WTC11 (cell line): ENCODE data around the gene ROBO4. TPM values are rescaled to one million over a fixed set of nuclear protein-coding genes. Genes with fewer than 3 reads are reported as not detected.

Experiments used
- ATAC-seq: fragments of 200-7000 bp; cut with Tn5 transposase; 2 replicates; pipeline ENCODE4 v1.10.0; 2021; ENCODE audit warnings: mild to moderate bottlenecking, moderate library complexity
- CTCF ChIA-PET: fragments of 300-600 bp; sonication (Branson Sonifier 250); formaldehyde crosslinking; loops from one replicate; lab custom pipeline; 2021; ENCODE audit warnings: antibody characterized with exemption; lab: Charles Lee
- POLR2A ChIA-PET: fragments of 350-600 bp; sonication (Branson Sonifier 250); formaldehyde crosslinking; loops from one replicate; lab custom pipeline; 2021; ENCODE audit warnings: antibody characterized with exemption; lab: Charles Lee
- DNase-seq: peaks from one replicate; pipeline ENCODE4 v3.0.0; 2021; ENCODE audit warnings: low spot score
- H3K27ac Mint-ChIP-seq: 2 replicates; pipeline ENCODE4 v1.8.0; 2021; ENCODE audit warnings: mixed read lengths
- H3K27me3 Mint-ChIP-seq: 2 replicates; pipeline ENCODE4 v1.8.0; 2021; ENCODE audit warnings: low read depth, mild to moderate bottlenecking, moderate library complexity, mixed read lengths
- H3K36me3 Mint-ChIP-seq: 2 replicates; pipeline ENCODE4 v1.8.0; 2021; ENCODE audit warnings: mixed read lengths
- H3K4me1 Mint-ChIP-seq: 2 replicates; pipeline ENCODE4 v1.8.0; 2022; ENCODE audit warnings: mixed read lengths
- H3K4me3 Mint-ChIP-seq: 2 replicates; pipeline ENCODE4 v1.8.0; 2021; ENCODE audit warnings: mild to moderate bottlenecking, moderate library complexity, mixed read lengths
- H3K9me3 Mint-ChIP-seq: 2 replicates; pipeline ENCODE4 v1.8.0; 2021; ENCODE audit warnings: mixed read lengths
- ATF1 ChIP-seq: sonication (generic); formaldehyde crosslinking; IDR thresholded peaks from 2 replicates; pipeline ENCODE4 v1.8.1; 2023; ENCODE audit warnings: mild to moderate bottlenecking, moderate library complexity, missing genetic modification reagents
- ATF2 ChIP-seq: sonication (generic); formaldehyde crosslinking; IDR thresholded peaks from 2 replicates; pipeline ENCODE4 v1.8.1; 2022; ENCODE audit warnings: low read depth, missing genetic modification reagents, borderline replicate concordance
- ATF3 ChIP-seq: sonication (generic); formaldehyde crosslinking; conservative IDR thresholded peaks from 2 replicates; pipeline ENCODE4 v1.8.1; 2022; ENCODE audit warnings: mild to moderate bottlenecking, missing genetic modification reagents
- E2F5 ChIP-seq: sonication (generic); formaldehyde crosslinking; IDR thresholded peaks from 2 replicates; pipeline ENCODE4 v1.8.1; 2022; ENCODE audit warnings: mild to moderate bottlenecking, moderate library complexity, missing genetic modification reagents
- ERG ChIP-seq: fragments of 250-450 bp; sonication (Bioruptor Pico); IDR thresholded peaks from 2 replicates; pipeline ENCODE4 v1.8.0; 2021; ENCODE audit warnings: mild to moderate bottlenecking
- ETV6 ChIP-seq: sonication (generic); formaldehyde crosslinking; IDR thresholded peaks from 2 replicates; pipeline ENCODE4 v1.8.1; 2022; ENCODE audit warnings: mild to moderate bottlenecking, missing genetic modification reagents
- FOXK1 ChIP-seq: sonication (generic); formaldehyde crosslinking; IDR thresholded peaks from 2 replicates; pipeline ENCODE4 v1.8.0; 2022; ENCODE audit warnings: mild to moderate bottlenecking, moderate library complexity, missing genetic modification reagents
- GTF2I ChIP-seq: fragments of 250-450 bp; sonication (Bioruptor Pico); conservative IDR thresholded peaks from 2 replicates; pipeline ENCODE4 v1.4.0; 2021; ENCODE audit warnings: mild to moderate bottlenecking
- IRF2 ChIP-seq: sonication (generic); formaldehyde crosslinking; IDR thresholded peaks from 2 replicates; pipeline ENCODE4 v1.8.0; 2022; ENCODE audit warnings: low read depth, missing genetic modification reagents, borderline replicate concordance
- JAZF1 ChIP-seq: fragments of 250-450 bp; sonication (Bioruptor Pico); IDR thresholded peaks from 2 replicates; pipeline ENCODE4 v1.9.0; 2021; ENCODE audit warnings: moderate library complexity, mild to moderate bottlenecking, inconsistent platforms
- KAT7 ChIP-seq: sonication (generic); formaldehyde crosslinking; IDR thresholded peaks from 2 replicates; pipeline ENCODE4 v1.8.1; 2023; ENCODE audit warnings: missing genetic modification reagents, mild to moderate bottlenecking, borderline replicate concordance
- MYBL2 ChIP-seq: sonication (generic); formaldehyde crosslinking; IDR thresholded peaks from 2 replicates; pipeline ENCODE4 v1.8.1; 2023; ENCODE audit warnings: mild to moderate bottlenecking, moderate library complexity, missing genetic modification reagents
- NR1H2 ChIP-seq: sonication (generic); formaldehyde crosslinking; IDR thresholded peaks from 2 replicates; pipeline ENCODE4 v1.9.0; 2021; ENCODE audit warnings: mild to moderate bottlenecking, moderate library complexity, missing genetic modification reagents
- NR3C1 ChIP-seq: sonication (generic); formaldehyde crosslinking; conservative IDR thresholded peaks from 2 replicates; pipeline ENCODE4 v1.8.1; 2023; ENCODE audit warnings: low read depth, mild to moderate bottlenecking, missing genetic modification reagents
- ZNF219 ChIP-seq: sonication (generic); formaldehyde crosslinking; IDR thresholded peaks from 2 replicates; pipeline ENCODE4 v1.8.0; 2023; ENCODE audit warnings: missing genetic modification reagents, mild to moderate bottlenecking, borderline replicate concordance
- ZNF317 ChIP-seq: sonication (generic); formaldehyde crosslinking; IDR thresholded peaks from 2 replicates; pipeline ENCODE4 v1.8.1; 2023; ENCODE audit warnings: low read depth, mild to moderate bottlenecking, moderate library complexity, missing genetic modification reagents, borderline replicate concordance
- ZNF671 ChIP-seq: fragments of 250-450 bp; sonication (Bioruptor Pico); IDR thresholded peaks from 2 replicates; pipeline ENCODE4 v1.8.0; 2021; ENCODE audit warnings: mild to moderate bottlenecking
- total RNA-seq: library from RNA; stranded (reverse); gene quantifications from 3 replicates; pipeline ENCODE4 v1.2.3, GENCODE V29; 2021
- TF ChIP-seq, protein P1 (sequence below): sonication (generic); formaldehyde crosslinking; IDR thresholded peaks from 2 replicates; pipeline ENCODE4 v1.8.0; 2023; ENCODE audit warnings: mild to moderate bottlenecking, missing genetic modification reagents
- TF ChIP-seq, protein P2 (sequence below): sonication (generic); formaldehyde crosslinking; conservative IDR thresholded peaks from 2 replicates; pipeline ENCODE4 v1.8.1; 2023; ENCODE audit warnings: mild to moderate bottlenecking, low read depth, missing genetic modification reagents, moderate library complexity
- TF ChIP-seq, protein P3 (sequence below): sonication (generic); formaldehyde crosslinking; IDR thresholded peaks from 2 replicates; pipeline ENCODE4 v1.8.1; 2023; ENCODE audit warnings: mild to moderate bottlenecking, moderate library complexity, missing genetic modification reagents

ROBO4 gene
- total RNA-seq, 1 experiment from 2014 or later, result 0.13 TPM

DNA sequence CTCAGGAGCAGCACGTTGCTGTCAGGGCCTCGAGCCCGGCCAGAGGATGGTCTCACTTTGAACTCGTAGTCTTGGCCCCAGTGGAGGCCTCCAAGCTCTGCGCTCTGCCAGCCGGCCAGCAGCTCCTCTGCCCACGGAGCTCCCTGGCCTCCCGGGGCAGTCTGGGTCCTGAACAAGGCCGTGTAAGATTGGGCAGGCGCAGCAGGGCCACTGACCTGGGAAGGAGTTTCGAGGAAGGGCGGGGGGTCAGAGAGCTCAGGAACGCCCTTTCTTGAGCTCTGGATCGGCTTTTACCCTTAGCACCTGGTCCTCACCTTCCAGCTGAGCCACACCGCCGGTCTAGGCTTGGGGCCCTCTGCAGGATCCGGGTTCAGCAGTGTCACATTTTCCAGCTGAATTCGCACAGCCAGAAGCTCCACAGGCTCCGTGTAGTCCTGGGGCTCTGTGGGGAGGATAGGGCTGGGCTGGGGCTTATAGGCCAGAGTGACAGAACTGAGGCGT lies 2.1 kb downstream of the ROBO4 start (continued):
- TF ChIP-seq ATF3 (CRISPR knock-in tag), result no peak
- TF ChIP-seq KAT7, result no peak
- TF ChIP-seq, protein P1, sequence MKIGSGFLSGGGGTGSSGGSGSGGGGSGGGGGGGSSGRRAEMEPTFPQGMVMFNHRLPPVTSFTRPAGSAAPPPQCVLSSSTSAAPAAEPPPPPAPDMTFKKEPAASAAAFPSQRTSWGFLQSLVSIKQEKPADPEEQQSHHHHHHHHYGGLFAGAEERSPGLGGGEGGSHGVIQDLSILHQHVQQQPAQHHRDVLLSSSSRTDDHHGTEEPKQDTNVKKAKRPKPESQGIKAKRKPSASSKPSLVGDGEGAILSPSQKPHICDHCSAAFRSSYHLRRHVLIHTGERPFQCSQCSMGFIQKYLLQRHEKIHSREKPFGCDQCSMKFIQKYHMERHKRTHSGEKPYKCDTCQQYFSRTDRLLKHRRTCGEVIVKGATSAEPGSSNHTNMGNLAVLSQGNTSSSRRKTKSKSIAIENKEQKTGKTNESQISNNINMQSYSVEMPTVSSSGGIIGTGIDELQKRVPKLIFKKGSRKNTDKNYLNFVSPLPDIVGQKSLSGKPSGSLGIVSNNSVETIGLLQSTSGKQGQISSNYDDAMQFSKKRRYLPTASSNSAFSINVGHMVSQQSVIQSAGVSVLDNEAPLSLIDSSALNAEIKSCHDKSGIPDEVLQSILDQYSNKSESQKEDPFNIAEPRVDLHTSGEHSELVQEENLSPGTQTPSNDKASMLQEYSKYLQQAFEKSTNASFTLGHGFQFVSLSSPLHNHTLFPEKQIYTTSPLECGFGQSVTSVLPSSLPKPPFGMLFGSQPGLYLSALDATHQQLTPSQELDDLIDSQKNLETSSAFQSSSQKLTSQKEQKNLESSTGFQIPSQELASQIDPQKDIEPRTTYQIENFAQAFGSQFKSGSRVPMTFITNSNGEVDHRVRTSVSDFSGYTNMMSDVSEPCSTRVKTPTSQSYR (CRISPR knock-in tag), result no peak
- TF ChIP-seq, protein P2, sequence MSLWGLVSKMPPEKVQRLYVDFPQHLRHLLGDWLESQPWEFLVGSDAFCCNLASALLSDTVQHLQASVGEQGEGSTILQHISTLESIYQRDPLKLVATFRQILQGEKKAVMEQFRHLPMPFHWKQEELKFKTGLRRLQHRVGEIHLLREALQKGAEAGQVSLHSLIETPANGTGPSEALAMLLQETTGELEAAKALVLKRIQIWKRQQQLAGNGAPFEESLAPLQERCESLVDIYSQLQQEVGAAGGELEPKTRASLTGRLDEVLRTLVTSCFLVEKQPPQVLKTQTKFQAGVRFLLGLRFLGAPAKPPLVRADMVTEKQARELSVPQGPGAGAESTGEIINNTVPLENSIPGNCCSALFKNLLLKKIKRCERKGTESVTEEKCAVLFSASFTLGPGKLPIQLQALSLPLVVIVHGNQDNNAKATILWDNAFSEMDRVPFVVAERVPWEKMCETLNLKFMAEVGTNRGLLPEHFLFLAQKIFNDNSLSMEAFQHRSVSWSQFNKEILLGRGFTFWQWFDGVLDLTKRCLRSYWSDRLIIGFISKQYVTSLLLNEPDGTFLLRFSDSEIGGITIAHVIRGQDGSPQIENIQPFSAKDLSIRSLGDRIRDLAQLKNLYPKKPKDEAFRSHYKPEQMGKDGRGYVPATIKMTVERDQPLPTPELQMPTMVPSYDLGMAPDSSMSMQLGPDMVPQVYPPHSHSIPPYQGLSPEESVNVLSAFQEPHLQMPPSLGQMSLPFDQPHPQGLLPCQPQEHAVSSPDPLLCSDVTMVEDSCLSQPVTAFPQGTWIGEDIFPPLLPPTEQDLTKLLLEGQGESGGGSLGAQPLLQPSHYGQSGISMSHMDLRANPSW (CRISPR knock-in tag), result no peak
- TF ChIP-seq, protein P3, sequence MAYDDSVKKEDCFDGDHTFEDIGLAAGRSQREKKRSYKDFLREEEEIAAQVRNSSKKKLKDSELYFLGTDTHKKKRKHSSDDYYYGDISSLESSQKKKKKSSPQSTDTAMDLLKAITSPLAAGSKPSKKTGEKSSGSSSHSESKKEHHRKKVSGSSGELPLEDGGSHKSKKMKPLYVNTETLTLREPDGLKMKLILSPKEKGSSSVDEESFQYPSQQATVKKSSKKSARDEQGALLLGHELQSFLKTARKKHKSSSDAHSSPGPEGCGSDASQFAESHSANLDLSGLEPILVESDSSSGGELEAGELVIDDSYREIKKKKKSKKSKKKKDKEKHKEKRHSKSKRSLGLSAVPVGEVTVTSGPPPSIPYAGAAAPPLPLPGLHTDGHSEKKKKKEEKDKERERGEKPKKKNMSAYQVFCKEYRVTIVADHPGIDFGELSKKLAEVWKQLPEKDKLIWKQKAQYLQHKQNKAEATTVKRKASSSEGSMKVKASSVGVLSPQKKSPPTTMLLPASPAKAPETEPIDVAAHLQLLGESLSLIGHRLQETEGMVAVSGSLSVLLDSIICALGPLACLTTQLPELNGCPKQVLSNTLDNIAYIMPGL (CRISPR knock-in tag), result no peak
- no peak for TF ChIP-seq JAZF1 (CRISPR knock-in tag)
- TF ChIP-seq E2F5 (CRISPR knock-in tag), result no peak
- no peak for TF ChIP-seq FOXK1 (CRISPR knock-in tag)

GRCh38 chr11:124894606-124895430 lies 2.8 kb downstream of the ROBO4 start:
- H3K9me3 Mint-ChIP-seq, result no peaks in the 10 kb centered on the region
- H3K36me3 Mint-ChIP-seq, result no peaks in the 10 kb centered on the region
- no peak for TF ChIP-seq MYBL2
- ChIA-PET CTCF (interaction anchor here (0.6 to 1.6 kb wide), 2 partner anchors 18 to 19 kb away, joined by 4 to 8 read pairs; no protein-coding TSS in a partner anchor), POLR2A (no interaction called here)
- H3K27me3 Mint-ChIP-seq, result peaks cover 12% of the 10 kb centered on the region
- ATAC-seq (no peak), DNase-seq (no peak)
- no peak overlapping the region for H3K27ac Mint-ChIP-seq
- H3K4me3 Mint-ChIP-seq, result no peak overlapping the region
- peaks cover 22% of the 10 kb centered on the region for H3K4me1 Mint-ChIP-seq

- DNase-seq (no peak), ATAC-seq (no peak)
- CTCF ChIA-PET, result interaction anchor here (1.6 kb wide), 1 partner anchor 18 kb away, joined by 8 read pairs; no protein-coding TSS in a partner anchor
- H3K4me1 Mint-ChIP-seq, result peaks cover 14% of the 10 kb centered on the region
- POLR2A ChIA-PET, result no interaction called here
- no peak overlapping the region for H3K27ac Mint-ChIP-seq
- H3K36me3 Mint-ChIP-seq, result no peaks in the 10 kb centered on the region
- H3K27me3 Mint-ChIP-seq, result peaks cover 17% of the 10 kb centered on the region
- H3K9me3 Mint-ChIP-seq, result no peaks in the 10 kb centered on the region
- H3K4me3 Mint-ChIP-seq, result no peak overlapping the region
- TF ChIP-seq NR3C1 (CRISPR knock-in tag) (no peak), GTF2I (CRISPR knock-in tag) (no peak), ZNF317 (no peak), NR1H2 (CRISPR knock-in tag) (no peak), ERG (CRISPR knock-in tag) (no peak), ETV6 (CRISPR knock-in tag) (no peak), ATF2 (CRISPR knock-in tag) (no peak), IRF2 (CRISPR knock-in tag) (no peak), ATF1 (CRISPR knock-in tag) (no peak), ZNF671 (CRISPR knock-in tag) (no peak), ZNF219 (CRISPR knock-in tag) (no peak)
Measured at GRCh38 chr11:124893781-124894401, 3.8 kb downstream of the ROBO4 start.
